DMS79 treated with DMSO at 0.1 percent for 48 hours (cell line): ENCODE measurements around the gene KRT85.
"Not testable (repeated sequence)": the region's sequence is repeated elsewhere in the genome, so short reads cannot be mapped to it uniquely, and the experiment has no call there.

ENCODE experiments used
- DNase-seq: peaks from one replicate; lab custom pipeline; 2025; lab: John Stamatoyannopoulos, UW

The KRT85 gene

GRCh38 chr12:52323416-52324152, 43.7 kb downstream of the KRT85 start:
- no peak for DNase-seq

- DNase-seq = no peak
Observed at GRCh38 chr12:52323001-52323400, 44.3 kb downstream of the KRT85 start.

- DNase-seq = no peak
Observed at GRCh38 chr12:52322069-52322468, 45.2 kb downstream of the KRT85 start.

GRCh38 chr12:52321418-52321817, 45.9 kb downstream of the KRT85 start:
- peak; percentile 72 for DNase-seq

GRCh38 chr12:52320784-52321400, 46.4 kb downstream of the KRT85 start, which contains the start of gene KRT83:
Gene KRT83 (minus strand): TSS chr12:52321398. CDS start chr12:52321335, 63 bp downstream.
- no peak for DNase-seq

- DNase-seq = no peak
Observed at GRCh38 chr12:52319097-52319496, 48.2 kb downstream of the KRT85 start.

- DNase-seq = no peak
Observed at GRCh38 chr12:52318241-52318990, 48.9 kb downstream of the KRT85 start.

- DNase-seq = no peak
Observed at GRCh38 chr12:52317468-52318052, 49.7 kb downstream of the KRT85 start.

GRCh38 chr12:52316701-52317100, 50.6 kb downstream of the KRT85 start:
- DNase-seq = no peak

- no peak for DNase-seq
Observed at GRCh38 chr12:52316290-52316689, 51.0 kb downstream of the KRT85 start.

GRCh38 chr12:52315721-52316120, 51.6 kb downstream of the KRT85 start:
- not testable (repeated sequence) for DNase-seq

- DNase-seq = no peak
Observed at GRCh38 chr12:52314511-52314910, 52.8 kb downstream of the KRT85 start.

- DNase-seq = no peak
Observed at GRCh38 chr12:52313926-52314325, 53.4 kb downstream of the KRT85 start.

- DNase-seq = no peak
Observed at GRCh38 chr12:52313461-52313860, 53.8 kb downstream of the KRT85 start.

GRCh38 chr12:52312086-52312485, 55.2 kb downstream of the KRT85 start:
- no peak for DNase-seq

- no peak for DNase-seq
Observed at GRCh38 chr12:52311285-52311648, 56.0 kb downstream of the KRT85 start.

GRCh38 chr12:52310622-52311284, 56.5 kb downstream of the KRT85 start:
- DNase-seq = no peak
